HCT116 (cell line): ENCODE data around the gene KBTBD2. TPM values are rescaled to one million over a fixed set of nuclear protein-coding genes. Genes with fewer than 3 reads are reported as not detected.

Experiments
- ATAC-seq: fragments of 200-7000 bp; cut with Tn5 transposase; 2 replicates; pipeline ENCODE4 v1.9.1; 2020; ENCODE audit warnings: mild to moderate bottlenecking, moderate library complexity
- BruUV-seq: library from RNA; stranded (reverse); fragments of 400-500 nt; replicated peaks from 2 replicates; lab custom pipeline; 2021; lab: Mats Ljungman, UMichigan
- CTCF ChIA-PET: fragments of 300-600 bp; sonication (Branson Sonifier 250); formaldehyde crosslinking; loops from one replicate; lab custom pipeline; 2021; ENCODE audit warnings: antibody characterized with exemption; lab: Charles Lee
- POLR2A ChIA-PET: fragments of 300-600, 350-600 bp; sonication (Branson Sonifier 250); formaldehyde crosslinking; loops from one replicate; lab custom pipeline; 2021; ENCODE audit warnings: antibody characterized with exemption; lab: Charles Lee
- RAD21 ChIA-PET, 2 experiments: fragments of 300-600 bp; sonication (Branson Sonifier 250); formaldehyde crosslinking; loops; one replicate each; lab custom pipeline; 2023; ENCODE audit warnings: low total read pairs in 2 of 2; ENCODE audit not compliant: uncharacterized antibody in 2 of 2, unreplicated experiment in 2 of 2, low non-redundant PET in 1 of 2; lab: Charles Lee
- DNase-seq: peaks from one replicate; pipeline ENCODE4 v3.0.0-alpha.2; 2010; ENCODE audit warnings: low read depth, low spot score
- H2AFZ ChIP-seq: fragments of 200-600 bp; shearing (Covaris generic), sonication (generic); 2 replicates; pipeline ENCODE4 v1.6.1; 2017; ENCODE audit warnings: low read depth, mixed run types, mixed read lengths, antibody characterized with exemption, low read length; ENCODE audit not compliant: poor library complexity, severe bottlenecking
- H3K27ac ChIP-seq: 2 replicates; pipeline ENCODE4 v1.5.1; 2012; ENCODE audit warnings: low read depth, low read length
- H3K27me3 ChIP-seq: fragments of 200-600 bp; sonication (generic); 2 replicates; pipeline ENCODE4 v1.6.1; 2016; ENCODE audit warnings: mixed run types, low read length, mixed read lengths; ENCODE audit not compliant: insufficient read depth
- H3K36me3 ChIP-seq, 2 experiments: fragments of 200-500 bp in 1 of 2; fragments of 200-600 bp in 1 of 2; sonication (Bioruptor generic) in 1 of 2; sonication (generic) in 1 of 2; 2 replicates each; pipeline versions ENCODE4 v1.5.1 to v1.6.1; 2014 to 2016; ENCODE audit warnings: low read length in 2 of 2, inconsistent platforms in 1 of 2, mixed read lengths in 1 of 2, mixed run types in 1 of 2; ENCODE audit not compliant: insufficient read depth in 2 of 2, control insufficient read depth in 1 of 2
- H3K4me1 ChIP-seq, 2 experiments: fragments of 200-600 bp in 1 of 2; sonication (generic) in 1 of 2; 2 replicates each; pipeline versions ENCODE4 v1.5.1 to v1.6.1; 2012 to 2017; ENCODE audit warnings: low read length in 2 of 2, inconsistent platforms in 1 of 2, mild to moderate bottlenecking in 1 of 2, mixed read lengths in 1 of 2, mixed run types in 1 of 2, moderate library complexity in 1 of 2; ENCODE audit not compliant: insufficient read depth in 2 of 2, control insufficient read depth in 1 of 2
- H3K4me2 ChIP-seq: fragments of 200-600 bp; sonication (generic); 2 replicates; pipeline ENCODE4 v1.6.1; 2017; ENCODE audit warnings: mixed run types, low read length, mixed read lengths
- H3K4me3 ChIP-seq, 2 experiments: fragments of 200-600 bp in 1 of 2; sonication (generic) in 1 of 2; replicated peaks in 1 of 2; 2 replicates each; pipeline ENCODE4 v1.5.1; 2011 to 2016; ENCODE audit warnings: low read length in 2 of 2, control low read depth in 1 of 2, low read depth in 1 of 2, mild to moderate bottlenecking in 1 of 2, mixed read lengths in 1 of 2, mixed run types in 1 of 2
- H3K79me2 ChIP-seq: fragments of 200-600 bp; sonication (generic); 2 replicates; pipeline ENCODE4 v1.6.1; 2017; ENCODE audit warnings: mild to moderate bottlenecking, mixed run types, low read length, moderate library complexity, mixed read lengths; ENCODE audit not compliant: insufficient read depth
- H3K9ac ChIP-seq: fragments of 200-600 bp; sonication (generic); 2 replicates; pipeline ENCODE4 v1.6.1; 2016; ENCODE audit warnings: low read length, mixed read lengths
- H3K9me2 ChIP-seq: fragments of 200-600 bp; sonication (generic), shearing (Covaris generic); 2 replicates; pipeline ENCODE4 v1.6.1; 2017; ENCODE audit warnings: mixed run types, mild to moderate bottlenecking, moderate library complexity; ENCODE audit not compliant: insufficient read depth
- H3K9me3 ChIP-seq, 2 experiments: fragments of 200-500 bp in 1 of 2; fragments of 200-600 bp in 1 of 2; sonication (Bioruptor generic) in 1 of 2; sonication (generic) in 1 of 2; 2 replicates each; pipeline ENCODE4 v1.6.1; 2014 to 2017; ENCODE audit warnings: low read length in 2 of 2, mixed read lengths in 2 of 2, inconsistent platforms in 1 of 2, low read depth in 1 of 2, mild to moderate bottlenecking in 1 of 2, mixed run types in 1 of 2, moderate library complexity in 1 of 2; ENCODE audit not compliant: control insufficient read depth in 1 of 2, insufficient read depth in 1 of 2
- H4K20me1 ChIP-seq: fragments of 200-600 bp; sonication (generic), shearing (Covaris generic); 2 replicates; pipeline ENCODE4 v1.6.1; 2017; ENCODE audit warnings: mixed run types, mild to moderate bottlenecking, moderate library complexity; ENCODE audit not compliant: insufficient read depth
- CEBPB ChIP-seq: IDR thresholded peaks from 2 replicates; pipeline ENCODE4 v1.6.1; 2012; ENCODE audit warnings: low read depth
- ELF1 ChIP-seq: IDR thresholded peaks from 2 replicates; pipeline ENCODE4 v1.6.1; 2012; ENCODE audit warnings: low read depth, borderline replicate concordance
- EZH2 ChIP-seq: fragments of 200-600 bp; sonication (generic); IDR thresholded peaks from 2 replicates; pipeline ENCODE4 v1.6.1; 2017; ENCODE audit warnings: antibody characterized with exemption, mixed run types
- EZH2phosphoT487 ChIP-seq: fragments of 200-600 bp; IDR thresholded peaks from 2 replicates; pipeline ENCODE4 v1.6.1; 2018; ENCODE audit warnings: antibody characterized with exemption, borderline replicate concordance
- JUND ChIP-seq: IDR thresholded peaks from 2 replicates; pipeline ENCODE4 v1.6.1; 2012
- POLR2A ChIP-seq: IDR thresholded peaks from 2 replicates; pipeline ENCODE4 v1.7.0; 2011; ENCODE audit warnings: borderline replicate concordance; ENCODE audit not compliant: insufficient read depth, insufficient read length; ENCODE audit errors: extremely low read depth
- POLR2AphosphoS5 ChIP-seq: IDR thresholded peaks from 2 replicates; pipeline ENCODE4 v1.6.1; 2011; ENCODE audit warnings: mild to moderate bottlenecking, low read depth, low read length, moderate library complexity
- RAD21 ChIP-seq: IDR thresholded peaks from 2 replicates; pipeline ENCODE4 v1.6.1; 2012; ENCODE audit warnings: low read depth, mild to moderate bottlenecking
- SRF ChIP-seq: IDR thresholded peaks from 2 replicates; pipeline ENCODE4 v1.6.1; 2012; ENCODE audit warnings: low read depth
- TCF7L2 ChIP-seq: IDR thresholded peaks from 2 replicates; pipeline ENCODE4 v1.7.0; 2011; ENCODE audit warnings: borderline replicate concordance, inconsistent platforms; ENCODE audit not compliant: insufficient read depth, insufficient read length; ENCODE audit errors: extremely low read depth
- YY1 ChIP-seq: IDR thresholded peaks from 2 replicates; pipeline ENCODE4 v1.6.1; 2011; ENCODE audit warnings: low read length, low read depth, moderate library complexity, mild to moderate bottlenecking; ENCODE audit not compliant: insufficient replicate concordance; ENCODE audit errors: extremely low read depth
- ZBTB33 ChIP-seq: IDR thresholded peaks from 2 replicates; pipeline ENCODE4 v1.6.1; 2011; ENCODE audit warnings: mild to moderate bottlenecking, low read length, moderate library complexity; ENCODE audit not compliant: insufficient replicate concordance; ENCODE audit errors: extremely low read depth
- intact Hi-C: fragments of 100-400 bp; cut with micrococcal nuclease; formaldehyde crosslinking; loops from 2 replicates; pipeline ENCODE4 v1.10.0; 2022
- total RNA-seq: library from RNA; stranded (reverse); gene quantifications from one replicate; pipeline ENCODE4 v1.2.1, GENCODE V29; 2021; ENCODE audit not compliant: unreplicated experiment
- TF ChIP-seq, protein P1 (sequence below): IDR thresholded peaks from 2 replicates; pipeline ENCODE4 v1.6.1; 2012
- TF ChIP-seq, protein P2 (sequence below): IDR thresholded peaks from 2 replicates; pipeline ENCODE4 v1.6.1; 2012

The KBTBD2 gene
- total RNA-seq, 1 experiment from 2014 or later = 29.0 TPM

DNA sequence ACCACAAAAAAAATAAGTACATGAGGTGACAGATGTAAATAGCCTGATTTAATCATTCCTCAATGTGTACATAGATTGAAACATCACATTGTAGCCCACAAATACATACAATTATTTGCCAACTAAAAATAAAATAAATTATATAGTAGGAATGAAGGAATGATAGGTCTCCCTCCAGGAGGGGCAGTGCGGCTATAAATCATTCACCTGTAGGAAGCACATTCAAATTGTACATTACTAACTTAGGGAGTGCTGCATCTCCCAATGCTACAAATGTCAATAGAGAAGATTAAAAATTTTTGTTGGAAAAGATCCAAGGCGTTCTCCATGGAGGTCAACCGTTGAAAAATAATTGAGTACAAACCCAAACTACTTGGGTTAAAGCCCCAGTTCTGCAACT, 4.2 kb downstream of the KBTBD2 start (continued):
- no peak for TF ChIP-seq ELF1
- TF ChIP-seq ZBTB33 = no peak
- TF ChIP-seq, protein P1, sequence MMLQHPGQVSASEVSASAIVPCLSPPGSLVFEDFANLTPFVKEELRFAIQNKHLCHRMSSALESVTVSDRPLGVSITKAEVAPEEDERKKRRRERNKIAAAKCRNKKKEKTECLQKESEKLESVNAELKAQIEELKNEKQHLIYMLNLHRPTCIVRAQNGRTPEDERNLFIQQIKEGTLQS = no peak
- no peak for TF ChIP-seq TCF7L2

DNA sequence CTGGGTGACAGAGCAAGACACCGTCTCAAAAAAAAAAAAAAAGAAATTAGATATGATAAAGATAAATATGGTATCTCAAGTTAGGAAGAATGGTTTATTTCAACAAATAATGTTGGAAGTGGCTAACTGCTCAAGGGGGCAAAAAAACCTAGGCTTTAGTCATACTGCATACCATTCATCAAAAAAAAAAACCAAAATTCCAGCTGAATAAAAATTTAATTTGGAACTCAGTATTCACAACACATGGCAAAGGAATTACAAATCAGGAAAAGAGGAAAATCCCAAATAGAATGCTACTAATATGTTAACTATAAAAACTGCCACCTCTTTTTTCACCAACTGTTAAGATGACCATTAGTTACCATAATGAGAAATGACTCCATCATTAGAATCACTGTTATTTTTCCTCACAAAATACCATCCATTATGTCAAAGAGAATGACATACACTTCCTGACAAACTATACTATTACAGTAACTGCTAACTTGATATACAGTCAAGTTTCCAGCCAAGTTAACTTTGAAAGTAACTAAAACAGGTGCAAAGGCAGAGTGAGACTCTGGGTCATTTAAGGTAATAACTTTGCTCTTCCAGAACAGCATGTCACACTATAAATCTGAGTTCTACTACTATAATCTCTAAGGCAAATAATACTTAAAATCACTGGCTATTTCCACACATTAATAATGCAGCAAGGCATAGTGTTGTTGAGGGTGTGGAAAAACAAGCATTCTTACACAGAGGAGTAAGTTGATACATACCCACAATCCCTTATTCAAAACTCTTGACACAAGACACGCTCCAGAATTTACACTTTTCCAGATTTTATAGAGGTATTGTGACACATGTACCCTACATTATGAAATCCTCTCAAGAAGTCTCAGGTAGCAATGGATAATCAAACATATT, 10.2 kb downstream of the KBTBD2 start:
- ChIA-PET CTCF (no interaction called here), RAD21 (no interaction called here), POLR2A (no interaction called here)
- Histone ChIP-seq H3K4me2 (no peak overlapping the region), H4K20me1 (no peaks in the 10 kb centered on the region), H3K4me1 (peaks cover 0 to 8% of the 10 kb centered on the region in 2 experiments; a peak in 2 of 4 replicates), H3K9me3 (no peaks in the 10 kb centered on the region), H3K36me3 (no peaks in the 10 kb centered on the region), H3K27ac (no peak overlapping the region), H3K27me3 (no peaks in the 10 kb centered on the region), H3K9me2 (no peaks in the 10 kb centered on the region), H3K9ac (no peak overlapping the region), H3K4me3 (no peak overlapping the region), H3K79me2 (peaks cover 80% of the 10 kb centered on the region), H2AFZ (no peak overlapping the region)
- DNase-seq = no peak
- intact Hi-C loops = no loop called here
- no peak for ATAC-seq
- BruUV-seq = no TSS peak
- TF ChIP-seq JUND = no peak
- TF ChIP-seq, protein P2, sequence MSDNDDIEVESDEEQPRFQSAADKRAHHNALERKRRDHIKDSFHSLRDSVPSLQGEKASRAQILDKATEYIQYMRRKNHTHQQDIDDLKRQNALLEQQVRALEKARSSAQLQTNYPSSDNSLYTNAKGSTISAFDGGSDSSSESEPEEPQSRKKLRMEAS = no peak
- TF ChIP-seq EZH2phosphoT487 = no peak
- TF ChIP-seq EZH2 = no peak
- no peak for TF ChIP-seq SRF
- no peak for TF ChIP-seq RAD21
- TF ChIP-seq ELF1 = no peak
- TF ChIP-seq POLR2AphosphoS5 = no peak
- TF ChIP-seq TCF7L2 = no peak
- no peak for TF ChIP-seq CEBPB
- no peak for TF ChIP-seq YY1
- TF ChIP-seq, protein P1 = no peak
- TF ChIP-seq POLR2A = no peak
- no peak for TF ChIP-seq ZBTB33
